Karpas-422 (cell line): ENCODE data around the gene MS4A10. TPM values are rescaled to one million over a fixed set of nuclear protein-coding genes. Genes with fewer than 3 reads are reported as not detected.

Source experiments
- DNase-seq: peaks from one replicate; pipeline ENCODE4 v3.0.0-alpha.2; 2015
- H2AFZ ChIP-seq: fragments of 200-600 bp; sonication (generic); 2 replicates; pipeline ENCODE4 v1.6.1; 2014; ENCODE audit warnings: antibody characterized with exemption, low read length, mixed read lengths
- H3K27ac ChIP-seq: fragments of 200-600 bp; sonication (generic); 2 replicates; pipeline ENCODE4 v1.5.1; 2014; ENCODE audit warnings: mild to moderate bottlenecking, low read length, moderate library complexity
- H3K27me3 ChIP-seq: fragments of 200-600 bp; sonication (generic); 2 replicates; pipeline ENCODE4 v1.6.1; 2014; ENCODE audit warnings: low read length, mixed read lengths
- H3K36me3 ChIP-seq: fragments of 200-600 bp; sonication (generic); 2 replicates; pipeline ENCODE4 v1.6.1; 2014; ENCODE audit warnings: low read length, mixed read lengths; ENCODE audit not compliant: insufficient read depth
- H3K4me1 ChIP-seq: fragments of 200-600 bp; sonication (generic); 2 replicates; pipeline ENCODE4 v1.6.1; 2014; ENCODE audit warnings: mild to moderate bottlenecking, low read length, mixed read lengths
- H3K4me2 ChIP-seq: fragments of 200-600 bp; sonication (generic); 2 replicates; pipeline ENCODE4 v1.6.1; 2014; ENCODE audit warnings: low read length, low read depth, mild to moderate bottlenecking; ENCODE audit not compliant: poor library complexity, severe bottlenecking
- H3K4me3 ChIP-seq: fragments of 200-600 bp; sonication (generic); 2 replicates; pipeline ENCODE4 v1.5.1; 2014; ENCODE audit warnings: mild to moderate bottlenecking, antibody characterized with exemption, low read length, mixed read lengths
- H3K79me2 ChIP-seq: fragments of 200-600 bp; sonication (generic); 2 replicates; pipeline ENCODE4 v1.6.1; 2014; ENCODE audit warnings: mild to moderate bottlenecking, low read length, mixed read lengths
- H3K9ac ChIP-seq: fragments of 200-600 bp; sonication (generic); 2 replicates; pipeline ENCODE4 v1.6.0; 2014; ENCODE audit warnings: low read length
- H3K9me2 ChIP-seq: fragments of 200-600 bp; sonication (generic), shearing (Covaris generic); replicated peaks from 2 replicates; pipeline ENCODE4 v1.6.0; 2014; ENCODE audit warnings: mild to moderate bottlenecking, low read length, moderate library complexity; ENCODE audit not compliant: insufficient read depth
- H3K9me3 ChIP-seq: fragments of 300-700, 200-600 bp; sonication (generic); 2 replicates; pipeline ENCODE4 v1.6.1; 2014; ENCODE audit warnings: low read length, mixed read lengths
- H4K20me1 ChIP-seq: fragments of 200-600 bp; sonication (generic); 2 replicates; pipeline ENCODE4 v1.6.1; 2014; ENCODE audit warnings: mild to moderate bottlenecking, antibody characterized with exemption, low read length, low read depth; ENCODE audit not compliant: insufficient read depth
- total RNA-seq: library from RNA; depleted of rRNA; stranded (reverse); fragments of >200 nt; shearing (Covaris generic); gene quantifications from 2 replicates; pipeline ENCODE4 v1.2.3, GENCODE V29; 2014; ENCODE audit warnings: low replicate concordance

MS4A10 gene
- total RNA-seq, 1 experiment from 2014 or later: not detected

DNA sequence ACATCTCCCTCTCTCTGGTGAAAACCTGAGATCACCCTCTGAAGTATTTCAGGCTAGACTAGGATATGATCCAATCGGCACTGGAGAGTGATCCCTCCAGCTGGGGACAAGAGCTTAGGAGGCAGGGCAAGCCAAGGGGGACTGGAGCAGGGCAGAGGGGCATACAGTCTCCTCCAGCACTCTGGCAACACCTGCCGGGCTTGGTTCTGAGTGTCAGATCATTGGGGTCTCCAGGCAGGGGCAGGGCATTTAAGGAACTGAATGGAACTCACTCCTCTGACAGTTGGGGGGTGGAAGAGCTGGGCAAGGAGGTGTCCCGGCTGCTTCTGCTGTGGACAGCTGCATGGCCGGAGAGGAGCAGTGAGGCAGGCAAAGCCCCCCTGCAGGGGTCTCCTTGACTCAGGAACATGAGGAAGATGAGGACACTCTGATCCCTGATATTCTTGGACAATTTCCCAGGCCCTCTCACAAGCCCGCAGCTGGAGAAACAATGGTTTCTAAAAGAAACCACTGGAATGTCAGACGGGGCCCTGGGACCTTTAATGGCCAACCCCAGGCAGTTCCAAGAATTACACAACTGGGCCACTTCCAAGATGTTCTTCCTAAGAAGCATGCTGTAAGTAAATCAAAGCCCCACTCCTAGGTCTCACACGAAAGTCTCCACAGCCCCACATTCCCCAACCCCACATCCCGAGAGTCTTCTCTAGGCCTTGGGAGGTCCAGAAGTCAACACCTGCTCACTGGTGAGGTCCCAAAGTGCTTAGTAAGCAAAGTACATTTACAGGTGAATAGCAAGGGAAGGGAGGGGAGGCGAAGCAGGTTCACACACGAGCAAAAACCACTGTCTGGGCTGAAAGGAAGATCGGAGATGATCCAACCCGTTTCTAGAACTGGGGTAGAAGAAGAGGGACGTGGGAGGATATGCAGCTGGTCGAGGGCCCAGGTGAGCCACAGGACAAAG is 55.6 kb downstream of the MS4A10 start:
- Histone ChIP-seq H3K9me2 (no peaks in the 10 kb centered on the region), H3K4me3 (peak overlapping the region; percentile 96; the same call in 1 of the 2 replicates), H3K36me3 (peaks cover 5% of the 10 kb centered on the region), H3K9ac (no peak overlapping the region), H3K4me2 (peak overlapping the region; percentile 83), H4K20me1 (peaks cover 13% of the 10 kb centered on the region; the same call in 1 of the 2 replicates), H3K27ac (no peak overlapping the region), H2AFZ (peak overlapping the region; percentile 55; the same call in 1 of the 2 replicates), H3K9me3 (no peaks in the 10 kb centered on the region), H3K4me1 (peaks cover 33% of the 10 kb centered on the region), H3K79me2 (peaks cover 39% of the 10 kb centered on the region), H3K27me3 (no peaks in the 10 kb centered on the region)
- DNase-seq: no peak

DNA sequence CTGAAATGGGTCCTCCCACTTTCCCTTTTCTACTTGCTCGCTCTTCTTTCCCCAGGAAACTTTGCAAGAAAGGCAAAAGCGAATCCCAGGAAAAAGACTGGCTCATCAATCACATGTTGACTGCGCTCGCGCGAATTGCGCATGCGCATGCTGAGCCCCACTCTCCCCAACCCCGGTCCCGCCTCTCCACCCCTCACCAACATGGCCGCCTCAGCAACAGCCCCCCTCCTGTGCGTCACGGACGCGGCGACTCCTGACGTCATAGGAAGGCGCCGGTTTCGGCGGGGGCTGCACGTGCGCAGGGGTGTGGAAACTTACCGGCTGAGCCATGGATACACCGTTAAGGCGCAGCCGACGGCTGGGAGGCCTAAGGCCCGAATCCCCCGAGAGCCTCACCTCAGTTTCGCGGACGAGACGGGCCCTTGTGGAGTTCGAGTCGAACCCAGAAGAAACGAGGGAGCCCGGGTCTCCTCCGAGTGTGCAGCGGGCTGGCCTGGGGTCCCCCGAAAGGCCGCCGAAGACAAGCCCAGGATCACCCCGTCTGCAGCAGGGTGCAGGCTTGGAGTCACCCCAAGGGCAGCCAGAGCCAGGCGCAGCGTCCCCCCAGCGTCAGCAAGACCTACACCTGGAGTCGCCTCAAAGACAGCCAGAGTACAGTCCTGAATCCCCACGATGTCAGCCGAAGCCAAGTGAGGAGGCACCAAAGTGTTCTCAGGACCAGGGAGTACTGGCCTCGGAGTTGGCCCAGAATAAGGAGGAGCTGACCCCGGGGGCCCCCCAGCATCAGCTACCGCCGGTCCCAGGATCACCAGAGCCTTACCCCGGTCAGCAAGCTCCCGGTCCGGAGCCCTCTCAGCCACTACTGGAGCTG is 56.9 kb downstream of the MS4A10 start, which contains the start of gene CCDC86:
Gene CCDC86 (plus strand): TSS at position 317 of the 871 bp plus-strand sequence. CDS start 12 bp downstream, at position 329.
- H3K9ac ChIP-seq: peak within 1 kb of the TSS; percentile 84
- H3K27me3 ChIP-seq: no peaks in the 10 kb centered on the region
- peaks cover 48% of the 10 kb centered on the region for H3K79me2 ChIP-seq
- peak; percentile 98 for DNase-seq
- H3K36me3 ChIP-seq: peaks cover 9% of the 10 kb centered on the region
- H3K27ac ChIP-seq: peak within 1 kb of the TSS; percentile 14; the same call in 1 of the 2 replicates
- no peaks in the 10 kb centered on the region for H3K9me3 ChIP-seq
- H3K4me1 ChIP-seq: peaks cover 33% of the 10 kb centered on the region
- peak within 1 kb of the TSS; percentile 96 for H3K4me3 ChIP-seq
- H3K9me2 ChIP-seq: no peaks in the 10 kb centered on the region
- peaks cover 13% of the 10 kb centered on the region; the same call in 1 of the 2 replicates for H4K20me1 ChIP-seq
- H2AFZ ChIP-seq: peak within 1 kb of the TSS; percentile 89
- H3K4me2 ChIP-seq: peak within 1 kb of the TSS; percentile 83

DNA sequence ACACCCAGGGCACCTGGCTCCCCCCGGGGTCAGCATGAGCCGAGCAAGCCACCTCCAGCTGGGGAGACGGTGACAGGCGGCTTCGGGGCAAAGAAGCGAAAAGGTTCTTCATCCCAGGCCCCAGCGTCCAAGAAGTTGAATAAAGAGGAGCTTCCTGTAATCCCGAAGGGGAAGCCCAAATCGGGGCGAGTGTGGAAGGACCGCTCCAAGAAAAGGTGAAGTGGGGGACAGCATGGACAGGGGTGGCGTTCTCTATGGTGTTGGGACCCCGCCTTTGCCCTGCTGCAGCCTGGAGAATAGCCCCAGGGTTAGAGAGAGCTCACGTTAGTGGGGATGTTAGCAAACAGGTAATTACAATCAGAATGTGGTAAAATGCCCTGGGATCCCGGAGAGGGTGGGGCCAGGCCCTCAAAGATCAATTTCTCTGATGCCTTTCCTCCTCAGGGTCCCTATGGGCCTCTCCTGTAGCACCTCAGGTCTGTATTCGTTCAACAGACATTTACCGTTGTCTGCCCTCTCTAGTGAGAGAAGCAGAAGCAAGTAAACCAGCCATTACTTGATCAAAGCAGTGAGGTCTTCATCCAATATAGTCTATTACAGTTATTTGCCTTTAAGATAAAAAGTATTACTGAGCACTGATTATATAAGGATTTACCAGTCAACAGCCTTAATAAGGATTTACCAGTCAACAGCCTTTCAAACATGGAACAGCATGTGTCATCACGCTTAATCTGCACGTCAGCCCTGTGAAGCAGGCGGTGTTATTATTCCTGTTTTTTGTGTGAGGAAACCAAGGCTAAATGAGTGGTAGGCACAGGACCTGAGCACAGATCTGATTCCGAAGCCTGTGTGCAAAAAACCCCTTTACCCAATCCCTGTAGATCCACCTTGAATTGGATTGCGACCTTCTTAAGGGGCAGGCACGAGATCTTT is 57.8 kb downstream of the MS4A10 start:
- Histone ChIP-seq H3K4me3 (peak overlapping the region; percentile 96), H4K20me1 (peaks cover 13% of the 10 kb centered on the region; the same call in 1 of the 2 replicates), H3K9me2 (no peaks in the 10 kb centered on the region), H3K36me3 (peaks cover 9% of the 10 kb centered on the region), H3K27me3 (no peaks in the 10 kb centered on the region), H2AFZ (no peak overlapping the region), H3K4me2 (peak overlapping the region; percentile 83), H3K79me2 (peaks cover 48% of the 10 kb centered on the region), H3K9ac (peak overlapping the region; percentile 84), H3K9me3 (no peaks in the 10 kb centered on the region), H3K4me1 (peaks cover 33% of the 10 kb centered on the region), H3K27ac (peak overlapping the region; percentile 14; the same call in 1 of the 2 replicates)
- peak; percentile 51 for DNase-seq

DNA sequence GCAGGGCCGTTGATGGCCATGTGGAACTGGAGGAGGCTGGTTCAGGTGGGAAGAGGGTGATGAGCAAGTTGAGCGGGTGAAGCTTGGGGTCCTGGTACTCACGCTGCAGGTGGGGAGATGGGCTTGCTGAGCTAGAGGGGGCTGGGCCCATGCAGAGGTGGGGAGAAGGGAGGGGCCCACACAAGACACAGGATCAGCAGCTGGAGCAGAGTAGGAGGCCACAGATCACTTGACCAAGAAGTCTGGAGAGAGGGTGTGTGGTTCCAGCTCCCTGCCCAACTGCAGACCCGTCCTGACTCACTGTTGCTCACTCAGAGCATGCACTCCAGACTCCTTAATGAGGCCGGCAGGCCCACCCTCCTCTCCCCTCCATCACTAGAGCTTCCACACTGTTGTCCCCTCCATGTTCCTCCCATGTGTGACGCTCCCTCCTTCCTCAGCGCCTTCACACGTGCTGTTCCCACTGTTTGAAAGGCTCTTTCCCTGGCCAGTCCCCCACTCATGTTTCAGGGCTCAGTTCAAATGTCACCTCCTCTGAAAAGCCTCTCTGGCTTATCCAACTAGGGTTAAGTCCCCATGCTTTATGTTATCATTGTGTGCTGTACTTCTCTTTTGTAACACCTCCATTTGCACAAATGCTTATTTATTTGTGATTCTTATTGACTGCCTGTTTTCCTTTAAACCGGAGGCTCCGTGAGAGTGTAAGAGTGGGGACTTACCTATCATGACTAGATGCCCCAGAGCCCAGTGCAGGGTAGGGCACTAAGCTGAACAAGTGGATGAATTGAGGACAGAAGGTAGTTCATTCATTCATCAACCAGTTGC is 59.1 kb downstream of the MS4A10 start:
- Histone ChIP-seq H3K79me2 (peaks cover 48% of the 10 kb centered on the region), H3K36me3 (peaks cover 9% of the 10 kb centered on the region), H3K27ac (no peak overlapping the region), H2AFZ (no peak overlapping the region), H3K9me2 (no peaks in the 10 kb centered on the region), H3K9ac (peak overlapping the region; percentile 84), H3K9me3 (no peaks in the 10 kb centered on the region), H3K4me2 (peak overlapping the region; percentile 83), H4K20me1 (peaks cover 13% of the 10 kb centered on the region; the same call in 1 of the 2 replicates), H3K27me3 (no peaks in the 10 kb centered on the region), H3K4me1 (peaks cover 33% of the 10 kb centered on the region), H3K4me3 (peak overlapping the region; percentile 96)
- no peak for DNase-seq

DNA sequence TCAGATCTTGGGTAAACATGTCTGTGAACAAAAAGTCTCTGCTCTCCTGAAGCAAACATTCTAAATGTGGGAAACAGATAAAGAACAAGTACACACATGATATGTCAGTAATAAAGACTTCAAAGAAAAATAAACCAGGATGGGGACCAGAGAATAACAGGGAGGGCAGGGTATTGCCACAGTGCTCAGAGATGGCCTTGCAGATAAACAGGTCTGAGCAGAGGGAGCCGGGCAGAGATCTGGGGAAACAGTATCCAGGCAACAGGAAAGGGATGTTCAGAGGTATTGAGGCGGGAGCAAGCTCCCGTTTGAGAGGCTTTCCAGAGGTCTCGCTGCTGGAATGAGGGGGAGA is 59.7 kb downstream of the MS4A10 start:
- peaks cover 33% of the 10 kb centered on the region for H3K4me1 ChIP-seq
- peaks cover 48% of the 10 kb centered on the region for H3K79me2 ChIP-seq
- peak overlapping the region; percentile 83 for H3K4me2 ChIP-seq
- H3K9me2 ChIP-seq: no peaks in the 10 kb centered on the region
- no peak for DNase-seq
- no peak overlapping the region for H2AFZ ChIP-seq
- H4K20me1 ChIP-seq: peaks cover 13% of the 10 kb centered on the region; the same call in 1 of the 2 replicates
- H3K27ac ChIP-seq: no peak overlapping the region
- H3K4me3 ChIP-seq: peak overlapping the region; percentile 96; the same call in 1 of the 2 replicates
- no peaks in the 10 kb centered on the region for H3K9me3 ChIP-seq
- H3K9ac ChIP-seq: peak overlapping the region; percentile 84; the same call in 1 of the 2 replicates
- H3K36me3 ChIP-seq: peaks cover 9% of the 10 kb centered on the region
- no peaks in the 10 kb centered on the region for H3K27me3 ChIP-seq

DNA sequence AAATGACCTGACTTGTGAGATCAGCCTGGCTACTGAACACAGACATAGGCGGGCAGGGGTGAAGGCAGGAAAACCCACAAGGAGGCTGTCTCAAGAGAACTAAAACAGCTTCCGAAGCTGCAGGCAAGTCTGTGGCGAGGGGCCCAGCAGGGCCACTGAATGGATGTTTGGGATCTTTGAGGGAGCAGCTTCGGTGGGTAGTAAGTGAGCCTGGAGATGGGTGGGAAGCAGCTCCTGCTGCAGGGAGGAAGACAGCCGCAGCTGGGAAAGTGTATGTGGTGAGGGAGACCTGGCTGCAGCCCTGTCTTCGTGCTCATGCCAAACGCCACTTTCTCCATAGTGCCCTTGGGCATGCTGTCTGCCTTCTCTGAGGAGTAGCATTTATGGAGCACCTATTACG is 60.2 kb downstream of the MS4A10 start:
- H4K20me1 ChIP-seq: peaks cover 13% of the 10 kb centered on the region; the same call in 1 of the 2 replicates
- no peak overlapping the region for H2AFZ ChIP-seq
- H3K9me2 ChIP-seq: no peaks in the 10 kb centered on the region
- H3K4me2 ChIP-seq: peak overlapping the region; percentile 83
- H3K36me3 ChIP-seq: peaks cover 9% of the 10 kb centered on the region
- no peaks in the 10 kb centered on the region for H3K27me3 ChIP-seq
- peaks cover 48% of the 10 kb centered on the region for H3K79me2 ChIP-seq
- H3K9me3 ChIP-seq: no peaks in the 10 kb centered on the region
- no peak for DNase-seq
- no peak overlapping the region for H3K27ac ChIP-seq
- H3K4me3 ChIP-seq: 0 out of 2 replicates have a peak overlapping the region, but pooled peaks have one; percentile 96
- peaks cover 33% of the 10 kb centered on the region for H3K4me1 ChIP-seq
- H3K9ac ChIP-seq: peak overlapping the region; percentile 84; the same call in 1 of the 2 replicates
